ENCODE measurements around the gene DSG1.

Gene DSG1

GRCh38 chr18:31369478-31369877 is 51.5 kb downstream of the DSG1 start:
- no peak overlapping the region for H3K4me3 ChIP-seq (ENCODE audit: low read depth, low read length)
- no peak for DNase-seq (ENCODE audit: low read depth)
- TF ChIP-seq, protein P1, sequence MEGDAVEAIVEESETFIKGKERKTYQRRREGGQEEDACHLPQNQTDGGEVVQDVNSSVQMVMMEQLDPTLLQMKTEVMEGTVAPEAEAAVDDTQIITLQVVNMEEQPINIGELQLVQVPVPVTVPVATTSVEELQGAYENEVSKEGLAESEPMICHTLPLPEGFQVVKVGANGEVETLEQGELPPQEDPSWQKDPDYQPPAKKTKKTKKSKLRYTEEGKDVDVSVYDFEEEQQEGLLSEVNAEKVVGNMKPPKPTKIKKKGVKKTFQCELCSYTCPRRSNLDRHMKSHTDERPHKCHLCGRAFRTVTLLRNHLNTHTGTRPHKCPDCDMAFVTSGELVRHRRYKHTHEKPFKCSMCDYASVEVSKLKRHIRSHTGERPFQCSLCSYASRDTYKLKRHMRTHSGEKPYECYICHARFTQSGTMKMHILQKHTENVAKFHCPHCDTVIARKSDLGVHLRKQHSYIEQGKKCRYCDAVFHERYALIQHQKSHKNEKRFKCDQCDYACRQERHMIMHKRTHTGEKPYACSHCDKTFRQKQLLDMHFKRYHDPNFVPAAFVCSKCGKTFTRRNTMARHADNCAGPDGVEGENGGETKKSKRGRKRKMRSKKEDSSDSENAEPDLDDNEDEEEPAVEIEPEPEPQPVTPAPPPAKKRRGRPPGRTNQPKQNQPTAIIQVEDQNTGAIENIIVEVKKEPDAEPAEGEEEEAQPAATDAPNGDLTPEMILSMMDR (IDR thresholded peaks at IDR 0.05; ENCODE audit: low read depth, low read length, missing control alignments) = no peak

DNA sequence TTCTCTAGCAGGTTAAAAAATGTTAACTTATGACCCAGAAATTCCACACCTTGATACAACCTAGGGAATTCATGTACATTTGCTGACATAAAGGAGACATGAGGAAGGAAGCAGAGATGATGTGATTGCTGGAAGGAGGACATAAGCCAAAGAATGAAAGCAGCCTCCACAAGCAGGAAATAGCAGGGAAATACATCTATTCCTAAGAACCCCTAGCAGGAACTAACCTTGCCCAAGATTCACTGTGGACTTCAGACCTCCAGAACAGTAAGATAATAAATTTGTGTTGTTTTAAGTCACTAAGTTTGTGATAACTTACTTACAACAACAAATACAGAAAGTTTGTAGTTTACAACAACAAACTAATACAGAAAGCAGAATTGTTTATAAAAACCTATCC is 54.0 kb downstream of the DSG1 start:
- DNase-seq (ENCODE audit: low read depth) = no peak
- TF ChIP-seq, protein P1 (IDR thresholded peaks at IDR 0.05; ENCODE audit: low read depth, low read length, missing control alignments) = no peak
- no peak overlapping the region for H3K4me3 ChIP-seq (ENCODE audit: low read depth, low read length)

- no peak overlapping the region for H3K4me3 ChIP-seq (ENCODE audit: low read depth, low read length)
- TF ChIP-seq, protein P1 (IDR thresholded peaks at IDR 0.05; ENCODE audit: low read depth, low read length, missing control alignments) = no peak
- no peak for DNase-seq (ENCODE audit: low read depth)
Observed at GRCh38 chr18:31373641-31374040, 55.7 kb downstream of the DSG1 start.

- H3K4me3 ChIP-seq (ENCODE audit: low read depth, low read length) = no peak within 1 kb of the TSS
- TF ChIP-seq, protein P1 (IDR thresholded peaks at IDR 0.05; ENCODE audit: low read depth, low read length, missing control alignments) = no peak
- no peak for DNase-seq (ENCODE audit: low read depth)
Observed at GRCh38 chr18:31376477-31376876, 58.5 kb downstream of the DSG1 start, which contains the start of gene DSG4. Gene DSG4 (plus strand): TSS chr18:31376777. CDS start chr18:31376912, 135 bp downstream.

DNA sequence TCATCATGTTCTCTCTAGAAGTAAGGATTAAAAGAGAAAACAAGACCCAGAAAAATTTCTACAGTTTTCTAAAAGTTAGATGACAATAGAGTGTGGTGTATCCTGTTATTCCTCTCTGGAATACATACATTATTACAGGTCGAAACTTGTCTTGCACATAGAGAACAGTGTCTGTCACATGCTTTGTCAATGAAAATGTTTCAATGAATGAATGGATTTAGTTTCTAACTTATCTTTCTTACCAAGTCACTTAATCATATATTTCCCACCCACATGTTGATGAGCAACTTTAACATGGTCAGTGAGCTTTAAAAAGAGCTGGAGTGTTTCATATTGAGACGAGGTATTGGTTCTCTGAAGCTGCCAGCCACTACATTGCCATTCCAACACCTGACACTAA is 63.0 kb downstream of the DSG1 start:
- DNase-seq (ENCODE audit: low read depth) = no peak
- TF ChIP-seq, protein P1 (IDR thresholded peaks at IDR 0.05; ENCODE audit: low read depth, low read length, missing control alignments) = no peak
- no peak overlapping the region for H3K4me3 ChIP-seq (ENCODE audit: low read depth, low read length)

- DNase-seq (ENCODE audit: low read depth) = no peak
- TF ChIP-seq, protein P1 (IDR thresholded peaks at IDR 0.05; ENCODE audit: low read depth, low read length, missing control alignments) = no peak
- H3K4me3 ChIP-seq (ENCODE audit: low read depth, low read length) = no peak overlapping the region
Observed at GRCh38 chr18:31382107-31382506, 64.1 kb downstream of the DSG1 start.

- H3K4me3 ChIP-seq (ENCODE audit: low read depth, low read length) = no peak overlapping the region
- no peak for DNase-seq (ENCODE audit: low read depth)
- TF ChIP-seq, protein P1 (IDR thresholded peaks at IDR 0.05; ENCODE audit: low read depth, low read length, missing control alignments) = no peak
Observed at GRCh38 chr18:31386741-31387140, 68.8 kb downstream of the DSG1 start.
